Smooth muscle cell (in vitro differentiated cells): ENCODE measurements around the gene JAK1. TPM values are rescaled to one million over a fixed set of nuclear protein-coding genes. Genes with fewer than 3 reads are reported as not detected.

Experiments
- DNase-seq: peaks from one replicate; lab custom pipeline; 2025; ENCODE audit not compliant: unreplicated experiment; lab: John Stamatoyannopoulos, UW
- H2AFZ ChIP-seq: fragments of 200-600 bp; sonication (generic); 2 replicates; pipeline ENCODE4 v1.6.0; 2016; ENCODE audit warnings: antibody characterized with exemption, low read depth, mild to moderate bottlenecking
- H3F3A ChIP-seq: fragments of 200-600 bp; sonication (generic); 2 replicates; pipeline ENCODE4 v1.6.0; 2017; ENCODE audit warnings: antibody characterized with exemption, low read depth
- H3K27ac ChIP-seq: fragments of 200-600 bp; sonication (generic); 2 replicates; pipeline ENCODE4 v1.5.1; 2016; ENCODE audit warnings: low read depth, mild to moderate bottlenecking
- H3K27me3 ChIP-seq: fragments of 200-600 bp; sonication (generic); 2 replicates; pipeline ENCODE4 v1.6.1; 2016; ENCODE audit warnings: low read depth, mild to moderate bottlenecking
- H3K36me3 ChIP-seq: fragments of 200-600 bp; sonication (generic); 2 replicates; pipeline ENCODE4 v1.5.1; 2016; ENCODE audit warnings: low read depth
- H3K4me1 ChIP-seq: fragments of 200-600 bp; sonication (generic); 2 replicates; pipeline ENCODE4 v1.5.1; 2016; ENCODE audit warnings: low read depth
- H3K4me2 ChIP-seq: fragments of 200-600 bp; sonication (generic); 2 replicates; pipeline ENCODE4 v1.6.0; 2016; ENCODE audit warnings: mild to moderate bottlenecking
- H3K4me3 ChIP-seq: fragments of 200-600 bp; sonication (generic); 2 replicates; pipeline ENCODE4 v1.5.1; 2016; ENCODE audit warnings: mild to moderate bottlenecking
- H3K79me2 ChIP-seq: fragments of 200-600 bp; sonication (generic); 2 replicates; pipeline ENCODE4 v1.6.0; 2016; ENCODE audit warnings: low read depth, mild to moderate bottlenecking
- H3K9ac ChIP-seq: fragments of 200-600 bp; sonication (generic); 2 replicates; pipeline ENCODE4 v1.6.0; 2016; ENCODE audit warnings: low read depth
- H3K9me3 ChIP-seq: fragments of 200-600 bp; sonication (generic); replicated peaks from 2 replicates; pipeline ENCODE4 v1.5.1; 2016; ENCODE audit warnings: low read depth
- H4K20me1 ChIP-seq: fragments of 200-600 bp; sonication (generic); 2 replicates; pipeline ENCODE4 v1.6.0; 2016; ENCODE audit warnings: low read depth
- CTCF ChIP-seq: fragments of 200-600 bp; sonication (generic); IDR thresholded peaks from 2 replicates; pipeline ENCODE4 v1.5.1; 2017; ENCODE audit warnings: borderline replicate concordance, mild to moderate bottlenecking, antibody characterized with exemption; ENCODE audit not compliant: insufficient read depth, poor library complexity, severe bottlenecking
- whole genome bisulfite sequencing: methylation state at CpG from one replicate; pipeline ENCODE4 v1.1.7; 2016; ENCODE audit warnings: low lambda C conversion rate; 5-methylcytosine and 5-hydroxymethylcytosine counted together
- polyA plus RNA-seq: library from polyadenylated mRNA; unstranded; fragments of >200 nt; fragmentation: Nextera tagmentation; extraction: Ambion mirVana; gene quantifications from 2 replicates; pipeline ENCODE4 v1.2.1, GENCODE V29; 2016
- total RNA-seq: library from RNA; depleted of rRNA; stranded (reverse); fragments of >200 nt; gene quantifications from 2 replicates; pipeline ENCODE4 v1.2.3, GENCODE V29; 2014

Gene JAK1
- total and polyA plus RNA-seq, 2 experiments from 2014 or later: 44.9 to 110 TPM

GRCh38 chr1:64925594-64925993 is 40.8 kb downstream of the JAK1 start:
- H3F3A ChIP-seq: no peaks in the 10 kb centered on the region
- H4K20me1 ChIP-seq: peaks cover 86% of the 10 kb centered on the region
- no peak overlapping the region for H2AFZ ChIP-seq
- no peaks in the 10 kb centered on the region for H3K4me1 ChIP-seq
- H3K27ac ChIP-seq: no peak overlapping the region
- DNase-seq: no peak
- H3K9ac ChIP-seq: no peak overlapping the region
- no peak overlapping the region for H3K4me2 ChIP-seq
- no peaks in the 10 kb centered on the region for H3K27me3 ChIP-seq
- 93% methylated on average over 2 of the region's 2 CpGs for WGBS
- peaks cover 84% of the 10 kb centered on the region for H3K79me2 ChIP-seq
- H3K36me3 ChIP-seq: no peaks in the 10 kb centered on the region
- H3K4me3 ChIP-seq: no peak overlapping the region
- no peaks in the 10 kb centered on the region for H3K9me3 ChIP-seq
- TF ChIP-seq CTCF: no peak

DNA sequence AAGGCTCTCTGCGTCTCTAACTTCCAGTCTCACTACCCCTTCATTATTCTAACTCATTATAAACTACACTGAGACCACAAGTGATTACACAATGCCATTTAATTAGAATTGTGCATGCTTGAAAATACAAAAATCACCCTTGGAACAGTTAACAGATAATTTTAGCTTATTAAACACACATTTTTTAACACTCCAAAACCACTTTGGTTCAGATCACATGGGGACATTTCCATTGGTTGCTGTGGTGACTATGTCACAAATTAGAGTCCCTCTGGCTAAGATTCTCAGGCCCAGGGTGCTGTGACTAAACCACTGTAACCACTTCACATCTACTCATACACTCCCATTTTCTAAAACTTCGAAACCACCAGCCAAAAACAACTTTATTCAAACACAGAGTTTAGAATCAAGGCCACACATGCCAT is 43.0 kb downstream of the JAK1 start:
- Histone ChIP-seq H3K9ac (no peak overlapping the region), H3K9me3 (no peaks in the 10 kb centered on the region), H4K20me1 (peaks cover 80% of the 10 kb centered on the region), H3K79me2 (peaks cover 83% of the 10 kb centered on the region), H3K27me3 (no peaks in the 10 kb centered on the region), H3K4me2 (no peak overlapping the region), H3K4me3 (no peak overlapping the region), H3K27ac (no peak overlapping the region), H3K4me1 (no peaks in the 10 kb centered on the region), H3K36me3 (no peaks in the 10 kb centered on the region), H2AFZ (no peak overlapping the region), H3F3A (peaks cover 2% of the 10 kb centered on the region)
- DNase-seq: no peak
- no peak for TF ChIP-seq CTCF
- 43% methylated on average over 2 of the region's 2 CpGs for WGBS

- Histone ChIP-seq H3K4me1 (no peaks in the 10 kb centered on the region), H3K27ac (no peak overlapping the region), H3F3A (peaks cover 9% of the 10 kb centered on the region), H3K36me3 (no peaks in the 10 kb centered on the region), H2AFZ (no peak overlapping the region), H3K9me3 (no peaks in the 10 kb centered on the region), H3K79me2 (peaks cover 80% of the 10 kb centered on the region), H4K20me1 (peaks cover 72% of the 10 kb centered on the region), H3K4me3 (no peak overlapping the region), H3K9ac (no peak overlapping the region), H3K27me3 (no peaks in the 10 kb centered on the region), H3K4me2 (no peak overlapping the region)
- 72% methylated on average over 2 of the region's 2 CpGs for WGBS
- TF ChIP-seq CTCF: no peak
- no peak for DNase-seq
These were observed 44.0 kb downstream of the JAK1 start for GRCh38 chr1:64922336-64922735.

- peaks cover 79% of the 10 kb centered on the region for H3K79me2 ChIP-seq
- no peaks in the 10 kb centered on the region for H3K27me3 ChIP-seq
- H3K9ac ChIP-seq: no peak overlapping the region
- no peak overlapping the region for H2AFZ ChIP-seq
- no peaks in the 10 kb centered on the region for H3K36me3 ChIP-seq
- DNase-seq: no peak
- H3K4me3 ChIP-seq: no peak overlapping the region
- peaks cover 70% of the 10 kb centered on the region for H4K20me1 ChIP-seq
- no peaks in the 10 kb centered on the region for H3K9me3 ChIP-seq
- WGBS: 65% methylated on average over 2 of the region's 2 CpGs
- TF ChIP-seq CTCF: no peak
- no peaks in the 10 kb centered on the region for H3K4me1 ChIP-seq
- H3K27ac ChIP-seq: no peak overlapping the region
- no peak overlapping the region for H3K4me2 ChIP-seq
- H3F3A ChIP-seq: peaks cover 9% of the 10 kb centered on the region
These were observed 44.6 kb downstream of the JAK1 start for GRCh38 chr1:64921771-64922170.
